GM04503 (cell line): Measurements from ENCODE around the gene CTIF.

ENCODE experiments used
- DNase-seq: peaks from one replicate; pipeline ENCODE4 v3.0.0-alpha.2; 2012; ENCODE audit warnings: low read depth

CTIF gene

DNA sequence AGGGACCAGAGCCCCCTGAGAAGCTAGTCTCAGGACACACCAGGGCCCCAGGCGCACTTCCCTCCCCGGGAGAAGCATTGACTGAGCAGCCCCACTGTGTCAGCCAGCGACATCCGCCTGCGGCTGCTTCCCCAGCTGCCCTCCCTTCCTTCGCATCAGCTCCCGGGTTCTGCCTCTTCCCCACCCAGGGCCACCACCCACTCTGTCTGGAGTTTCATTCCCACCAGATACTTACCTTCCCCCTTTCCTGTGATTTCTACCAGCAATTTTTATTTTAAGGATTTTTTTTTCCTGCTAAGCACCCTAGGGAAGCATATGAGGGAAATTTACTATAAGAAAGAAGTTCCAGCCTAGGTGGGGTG lies 312.7 kb downstream of the CTIF start:
- no peak for DNase-seq

DNA sequence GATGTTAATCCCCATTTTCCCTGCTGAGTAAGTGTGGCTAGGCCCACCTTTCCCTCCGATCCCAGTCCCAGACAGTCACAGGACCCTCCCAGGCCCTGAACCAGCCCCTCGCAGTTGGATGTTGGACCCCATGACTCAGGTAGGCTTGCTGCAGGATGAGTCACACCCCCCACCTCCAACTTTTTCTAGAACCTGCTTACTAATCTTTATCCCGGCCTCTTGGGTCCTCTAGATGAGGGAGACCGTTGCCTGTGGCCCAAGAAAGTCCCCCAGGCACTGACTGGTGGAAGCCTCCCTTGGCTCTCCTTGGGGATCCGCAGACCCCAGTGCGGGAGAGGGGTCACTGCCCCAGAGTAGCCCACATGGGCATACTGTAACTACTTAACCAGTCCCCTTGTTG lies 313.5 kb downstream of the CTIF start:
- DNase-seq = no peak

DNA sequence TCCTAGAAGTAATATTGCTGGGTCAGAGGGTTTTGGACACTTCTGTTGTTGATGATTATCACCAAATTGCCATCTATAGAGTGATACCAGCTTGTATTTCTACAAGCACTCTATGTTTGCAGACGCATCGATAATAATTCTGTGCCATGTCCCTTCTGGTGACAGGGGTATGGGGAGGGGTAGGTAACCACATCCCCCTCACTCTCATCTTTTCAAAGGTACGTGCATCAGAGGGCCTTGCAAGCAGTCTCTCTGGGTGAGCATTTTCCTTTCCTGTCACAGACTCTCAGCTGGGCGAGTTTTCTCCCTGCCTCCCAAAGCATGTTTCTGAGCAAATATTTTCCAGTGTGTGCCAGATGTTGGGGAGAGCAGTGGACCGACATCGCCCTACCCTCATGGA lies 314.0 kb downstream of the CTIF start:
- no peak for DNase-seq

DNA sequence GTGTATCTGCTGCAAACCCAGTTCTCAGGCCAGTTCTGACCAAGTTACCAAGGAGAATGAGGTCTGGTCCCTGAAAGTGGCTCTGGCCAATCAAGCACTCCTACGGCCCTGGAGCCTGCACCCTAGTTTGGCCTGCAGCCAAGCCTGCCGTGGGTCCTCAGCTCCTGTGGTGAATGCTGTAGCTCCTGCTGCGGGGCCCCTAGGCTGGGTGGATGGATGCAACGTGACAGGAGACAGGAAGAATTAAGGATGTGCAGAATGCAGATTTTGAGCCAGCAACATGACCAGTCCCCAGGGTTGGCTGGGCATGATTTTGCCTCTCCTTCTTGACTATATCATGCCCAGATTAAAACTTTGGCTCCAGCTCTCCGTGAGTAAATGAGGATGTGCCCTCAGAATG lies 314.8 kb downstream of the CTIF start:
- DNase-seq = no peak

DNA sequence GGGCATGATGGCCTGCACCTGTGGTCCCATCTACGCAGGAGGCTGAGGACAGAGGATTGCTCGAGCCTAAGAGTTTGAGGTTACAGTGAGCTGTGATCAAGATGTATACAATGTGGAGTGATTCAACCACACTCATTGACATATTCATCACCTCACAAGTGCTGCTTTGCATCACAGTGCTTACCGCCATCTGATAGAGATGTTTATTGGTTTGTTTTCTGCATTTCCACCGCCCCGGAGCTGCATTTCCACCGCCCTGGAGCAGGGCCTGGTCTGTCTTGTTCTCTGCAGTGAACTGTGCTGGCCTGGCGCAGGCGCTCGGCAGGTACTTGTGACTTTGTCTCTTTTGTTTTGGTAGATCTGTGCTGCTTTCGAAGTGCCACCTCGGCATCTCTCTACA lies 315.9 kb downstream of the CTIF start:
- DNase-seq = no peak

DNA sequence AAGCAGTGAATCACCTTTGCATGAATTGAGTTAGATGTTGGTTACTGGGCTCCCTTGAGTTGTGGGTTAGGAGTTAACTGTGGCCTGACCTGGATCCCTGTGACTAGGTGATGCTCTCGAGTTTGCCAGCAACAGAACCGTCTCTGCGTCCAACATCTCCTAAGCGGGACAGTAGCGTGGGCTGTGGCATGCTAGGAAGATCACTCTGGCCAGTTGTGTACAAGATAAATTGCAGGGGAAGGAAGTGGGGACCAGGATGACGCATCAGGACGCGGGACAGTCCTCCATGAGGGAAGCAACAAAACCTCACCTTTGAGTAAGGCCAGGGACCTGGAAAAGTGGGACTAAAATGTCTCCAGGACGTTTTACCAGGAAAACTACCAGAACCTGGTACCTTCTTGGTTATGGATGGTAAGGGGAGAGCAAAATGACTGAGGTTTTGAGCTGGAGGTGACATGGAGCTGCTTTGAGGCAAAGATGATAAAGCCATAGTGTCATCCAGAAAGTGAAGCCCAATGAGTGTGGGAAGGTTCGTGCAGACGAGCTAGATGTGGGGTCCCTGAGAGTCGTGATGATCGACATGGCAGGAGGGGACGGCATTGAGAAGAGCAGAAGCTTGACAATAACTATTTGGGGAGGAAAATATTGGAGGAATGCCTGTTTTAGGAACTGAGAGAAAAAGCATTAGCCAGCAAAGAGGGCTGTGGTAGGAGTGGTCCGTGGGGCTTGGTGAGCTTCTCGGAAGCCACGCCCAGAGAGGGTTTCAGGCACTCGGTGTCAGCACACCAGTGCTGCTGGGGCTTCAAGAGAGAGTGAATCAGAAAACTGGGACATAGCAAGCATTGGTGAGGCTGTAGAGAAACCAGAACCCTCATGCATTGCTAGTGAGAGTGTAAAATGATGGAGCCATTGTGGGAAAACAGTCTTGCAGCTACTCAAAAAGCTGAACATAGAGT lies 316.9 kb downstream of the CTIF start:
- DNase-seq = no peak

DNA sequence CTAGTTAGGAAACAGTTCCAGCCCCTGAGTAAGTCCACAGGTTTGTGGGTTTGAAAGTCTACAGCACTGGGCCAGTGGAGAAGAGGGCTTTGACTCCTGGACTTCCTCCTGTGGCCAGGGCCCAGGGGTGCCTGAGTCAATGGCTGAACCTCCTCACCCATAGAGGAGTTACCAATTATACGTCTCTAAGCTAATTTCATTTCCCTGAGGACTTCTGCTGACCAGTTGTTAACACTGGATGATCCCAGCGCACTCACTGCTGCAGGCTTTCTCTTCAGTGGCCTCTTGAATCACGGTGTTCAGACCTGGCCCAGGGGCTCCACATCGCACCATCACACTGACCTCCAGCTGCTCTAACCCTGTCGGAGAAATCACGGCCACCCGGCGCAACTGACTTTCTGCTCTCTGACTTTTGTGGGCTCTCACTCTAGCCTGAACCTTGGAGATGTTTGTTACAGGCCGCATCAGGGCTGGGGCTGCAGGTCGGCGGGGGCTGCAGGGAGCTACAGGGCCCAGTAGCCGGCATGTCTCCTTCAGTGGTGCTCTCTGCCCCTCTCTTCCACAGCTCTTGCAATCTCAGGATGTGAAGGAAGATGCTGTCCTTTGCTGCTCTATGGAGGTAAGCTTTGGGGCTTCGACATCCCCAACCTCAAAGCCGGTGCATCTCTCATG lies 318.3 kb downstream of the CTIF start:
- DNase-seq = no peak

DNA sequence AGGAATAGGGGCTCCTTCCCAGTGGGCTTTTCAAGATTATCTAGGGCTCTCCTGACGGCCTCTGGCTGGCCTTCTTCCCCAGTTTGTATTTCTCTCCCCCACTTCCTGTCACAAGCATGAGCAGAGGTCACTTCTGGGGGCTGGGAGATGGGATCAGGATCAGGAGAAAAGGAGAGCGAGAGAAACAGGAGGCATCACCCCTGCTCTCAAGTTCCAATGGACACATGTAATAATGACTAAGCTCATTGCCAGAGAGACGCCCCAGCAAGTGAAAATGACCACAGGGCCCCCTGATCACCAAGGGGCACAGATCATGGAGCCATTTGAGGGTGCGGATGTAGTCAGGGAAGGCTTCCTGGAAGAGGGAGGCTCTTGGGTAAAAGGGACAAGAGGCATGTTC lies 319.8 kb downstream of the CTIF start:
- no peak for DNase-seq

DNA sequence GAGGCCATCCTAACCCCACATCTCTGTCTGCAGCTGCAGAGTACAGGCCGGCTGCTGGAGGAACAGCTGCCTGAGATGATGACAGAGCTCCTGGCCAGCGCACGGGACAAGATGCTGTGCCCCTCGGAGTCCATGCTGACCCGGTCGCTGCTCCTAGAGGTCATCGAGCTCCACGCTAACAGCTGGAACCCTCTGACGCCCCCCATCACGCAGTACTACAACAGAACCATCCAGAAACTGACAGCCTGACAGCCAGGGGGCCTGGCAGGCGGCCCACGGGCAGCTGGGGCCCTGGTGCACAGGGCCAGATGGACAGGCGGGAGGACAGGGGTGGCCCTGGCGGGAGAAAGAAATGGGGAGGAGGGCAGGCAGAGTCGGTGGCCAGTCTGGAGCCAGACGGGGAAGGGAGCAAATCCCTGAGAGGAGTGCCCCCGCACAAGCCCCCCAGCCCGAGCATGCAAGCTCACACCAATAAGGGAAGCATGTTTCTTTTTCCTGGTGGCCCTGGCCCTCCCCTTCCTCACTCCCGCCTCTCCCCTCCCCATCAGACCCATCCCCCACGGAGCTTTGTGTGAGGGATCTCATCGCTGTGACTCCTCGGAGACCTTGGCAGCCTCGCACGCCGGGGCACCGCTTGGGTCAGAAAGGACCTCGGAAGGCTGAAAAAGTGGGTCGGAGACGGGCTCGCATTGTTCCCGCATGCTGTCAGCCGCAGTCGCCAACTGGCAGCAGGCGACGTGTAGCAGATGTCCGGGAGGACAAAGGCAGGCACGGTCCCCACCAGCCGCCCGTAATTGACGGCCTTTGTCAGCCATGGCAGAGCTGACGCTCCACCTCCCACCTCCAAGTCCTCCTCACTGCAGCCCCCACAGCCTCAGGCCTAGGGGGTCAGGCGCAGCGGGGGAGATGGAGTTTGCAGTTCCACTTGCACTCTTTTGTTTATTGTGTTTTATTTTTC lies 320.8 kb downstream of the CTIF start:
- no peak for DNase-seq

DNA sequence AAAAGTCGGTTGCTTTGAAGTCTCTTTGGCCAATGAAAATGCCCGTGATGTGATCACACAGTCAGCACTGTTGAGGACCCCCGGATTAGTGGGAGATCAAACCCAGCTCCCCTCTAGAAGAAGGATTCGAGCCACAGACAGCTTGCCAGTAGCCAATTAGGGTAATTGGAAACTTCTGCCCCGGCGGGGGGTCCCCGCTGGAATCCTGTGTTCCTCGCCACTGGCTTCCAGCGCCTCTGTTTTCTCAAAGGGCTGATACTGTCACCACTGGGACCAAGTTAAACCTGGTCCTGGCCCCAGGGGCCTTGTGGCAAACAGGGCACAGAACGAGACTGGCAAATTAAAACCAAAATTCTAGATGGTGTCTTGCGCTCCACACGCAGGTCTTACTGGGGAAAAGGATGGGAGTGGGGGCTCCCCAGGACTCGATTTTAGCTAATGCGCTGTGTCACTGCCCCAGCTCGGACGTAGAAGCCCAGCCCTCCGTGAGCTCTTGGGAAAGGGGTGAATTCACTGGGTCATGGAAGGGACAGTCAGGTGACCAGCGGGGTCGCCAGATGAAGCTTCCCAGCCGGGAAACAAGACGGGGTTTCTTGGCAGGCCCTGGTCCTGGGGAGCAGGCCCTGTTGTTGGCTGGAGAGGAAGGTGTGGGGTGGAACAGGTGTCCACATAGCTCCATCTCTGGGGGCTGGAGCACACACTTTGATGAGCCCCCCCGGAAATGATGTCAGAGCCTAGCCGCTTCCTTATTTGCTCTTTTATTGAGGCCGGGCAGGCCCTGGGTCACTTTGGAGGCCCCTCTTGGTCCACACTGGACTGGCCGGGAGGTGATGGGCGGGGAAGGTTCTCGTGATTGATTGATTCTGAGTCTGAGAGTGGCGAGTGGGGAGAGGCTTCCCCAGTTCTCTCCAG lies 321.7 kb downstream of the CTIF start:
- no peak for DNase-seq

DNA sequence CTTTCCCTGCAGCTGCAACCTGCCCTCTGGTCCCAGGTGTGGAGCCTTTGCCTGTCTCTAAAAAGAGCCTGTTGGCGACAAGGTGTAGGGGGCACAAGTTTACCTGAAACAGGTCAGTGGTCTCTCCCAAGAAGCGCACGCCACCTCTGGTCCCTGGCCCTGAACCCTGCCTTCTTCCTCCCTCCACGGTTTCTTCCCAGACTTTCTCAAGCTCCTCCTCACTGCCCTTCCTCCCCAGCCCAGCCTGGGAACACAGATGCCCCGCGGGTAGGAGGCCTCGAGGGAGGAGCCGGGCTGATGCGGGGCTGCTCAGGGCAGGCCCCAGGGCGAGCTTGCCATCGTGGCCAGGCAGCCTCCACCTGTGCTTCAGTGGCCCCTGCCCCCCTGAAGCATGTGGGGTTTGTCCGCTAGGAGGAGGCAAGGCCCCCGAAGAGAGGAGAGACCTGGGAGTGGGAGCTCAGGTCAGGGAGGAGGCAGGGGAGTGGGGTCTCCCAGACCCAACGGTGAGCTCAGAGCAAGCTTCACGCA lies 322.4 kb downstream of the CTIF start:
- DNase-seq = no peak

DNA sequence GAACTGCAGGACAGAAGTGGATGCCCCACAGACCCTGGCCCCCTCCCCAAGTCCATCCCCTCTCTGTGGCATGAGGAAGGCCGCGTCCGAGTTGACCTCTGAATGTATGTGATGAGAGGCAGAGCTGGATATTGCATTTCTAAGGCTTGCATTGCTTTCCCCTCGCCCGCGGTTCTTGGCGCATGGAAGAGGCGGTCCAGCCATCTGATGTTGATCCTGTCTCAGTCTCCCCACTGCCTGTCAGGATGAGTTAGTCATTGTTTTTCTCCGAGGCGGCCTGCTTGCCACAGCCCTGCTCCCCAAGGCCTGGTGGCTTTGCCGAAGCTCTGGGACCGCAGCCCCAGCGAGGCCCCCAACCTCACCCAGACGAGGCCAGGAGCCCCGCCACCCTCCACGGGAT lies 323.3 kb downstream of the CTIF start:
- no peak for DNase-seq

DNA sequence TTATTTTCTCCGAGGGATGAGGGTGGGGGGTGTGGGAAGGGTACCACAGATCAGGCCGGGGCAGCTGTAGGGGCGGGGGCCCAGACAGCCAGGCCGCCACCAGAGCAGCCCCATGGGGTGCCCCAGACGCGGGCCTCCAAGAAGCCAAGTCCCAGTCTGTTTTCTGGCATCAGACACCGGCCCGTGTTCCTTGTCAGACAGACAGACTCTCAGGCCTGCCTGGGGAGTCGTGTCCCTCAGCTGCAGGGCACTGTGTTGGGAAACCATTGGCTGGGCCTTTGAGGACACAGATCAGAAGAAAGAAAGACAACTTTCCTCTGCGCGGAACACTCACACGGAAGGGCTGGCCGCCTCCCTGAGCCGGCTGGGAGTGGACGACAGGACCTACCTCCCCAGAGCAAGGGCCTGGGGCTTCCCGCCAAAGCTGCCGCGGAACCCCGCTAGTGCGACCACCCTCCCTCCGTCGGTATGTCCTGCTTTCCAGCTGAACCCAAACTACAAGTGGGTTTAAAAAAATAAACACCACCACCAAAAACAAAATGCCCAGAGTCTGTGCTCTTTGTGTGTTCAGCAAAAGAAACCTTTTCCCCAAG lies 323.9 kb downstream of the CTIF start:
- no peak for DNase-seq

DNA sequence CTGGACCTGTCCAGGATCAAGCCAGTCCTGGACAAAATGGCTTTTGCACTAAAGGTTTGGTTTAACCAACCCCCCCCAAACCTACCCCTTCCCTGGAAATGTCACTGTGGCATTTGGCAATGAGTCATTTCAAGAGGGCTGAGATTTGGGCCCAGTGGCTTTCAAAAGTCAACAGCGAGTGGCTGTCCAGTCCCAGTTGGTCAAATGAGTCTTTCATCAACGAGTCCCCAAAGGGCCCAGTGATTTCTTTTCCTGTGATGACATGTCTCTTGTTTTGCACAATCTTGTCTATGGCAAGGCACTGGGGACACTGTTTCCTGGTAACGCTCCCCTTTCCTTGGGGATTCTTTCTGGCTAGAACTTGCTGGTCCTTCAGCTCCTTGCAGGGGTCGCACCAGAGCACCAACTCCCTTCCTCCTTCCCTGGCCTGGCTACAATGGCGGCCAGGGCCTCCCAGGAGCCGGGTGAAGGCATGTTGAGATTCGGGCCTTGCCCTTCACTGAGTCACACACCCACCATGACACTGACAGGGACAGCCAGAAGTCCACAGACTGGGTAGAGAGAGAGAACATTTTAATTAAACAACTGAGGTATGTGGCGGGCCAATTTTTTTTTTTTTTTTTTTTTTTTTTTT lies 324.7 kb downstream of the CTIF start:
- no peak for DNase-seq

DNA sequence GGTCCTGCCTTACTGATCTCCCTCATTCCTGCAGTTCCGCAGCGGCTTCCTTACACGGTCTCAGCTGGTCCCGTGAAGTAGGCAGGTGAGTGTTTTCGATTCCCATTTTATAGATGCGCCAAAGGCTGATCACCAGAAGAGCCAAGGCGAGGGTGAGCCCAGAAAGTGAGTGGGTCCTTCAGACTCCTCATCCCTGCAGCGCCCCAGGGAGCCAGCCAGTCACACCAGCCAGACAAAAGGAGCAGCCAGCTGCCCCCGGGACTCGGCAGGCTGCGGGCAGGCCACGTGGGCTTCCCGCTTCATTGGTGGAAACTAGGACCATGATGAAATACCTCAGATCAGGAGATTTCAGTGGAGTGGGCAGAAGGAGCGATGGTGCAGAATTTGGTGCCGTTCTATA lies 326.0 kb downstream of the CTIF start:
- DNase-seq = no peak

DNA sequence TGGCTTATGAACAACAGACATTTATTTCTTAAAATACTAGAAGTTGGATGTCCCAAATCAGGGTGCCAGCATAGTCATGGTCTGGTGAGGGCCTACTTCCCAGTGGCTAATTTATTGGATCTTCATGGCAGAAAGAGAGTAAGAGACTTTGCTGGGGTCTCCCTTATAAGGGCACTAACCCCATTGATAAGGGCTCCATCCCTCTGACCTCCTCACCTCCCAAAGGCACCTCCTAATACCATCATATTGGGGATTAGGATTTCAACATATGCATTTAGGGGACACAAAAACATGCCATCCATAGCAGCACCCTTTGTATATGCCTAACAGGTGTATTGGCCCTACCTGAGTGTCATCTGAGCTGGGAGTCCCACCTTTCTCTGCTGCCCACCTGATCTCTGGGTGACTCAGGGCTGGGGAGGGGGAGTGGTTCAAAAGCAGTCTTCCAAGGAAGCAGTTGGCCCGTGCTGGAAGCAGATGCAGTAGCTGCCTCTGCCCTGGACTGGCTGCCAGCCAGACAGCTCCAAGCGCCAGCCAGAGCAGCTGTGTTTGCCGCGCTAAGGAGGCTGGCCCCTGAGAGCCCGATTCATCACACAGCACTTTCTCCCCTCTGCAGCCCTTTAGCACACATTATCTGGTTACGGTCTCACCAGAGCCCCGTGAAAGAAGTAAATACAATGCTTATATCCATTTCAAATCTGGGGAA lies 327.4 kb downstream of the CTIF start:
- DNase-seq = no peak

DNA sequence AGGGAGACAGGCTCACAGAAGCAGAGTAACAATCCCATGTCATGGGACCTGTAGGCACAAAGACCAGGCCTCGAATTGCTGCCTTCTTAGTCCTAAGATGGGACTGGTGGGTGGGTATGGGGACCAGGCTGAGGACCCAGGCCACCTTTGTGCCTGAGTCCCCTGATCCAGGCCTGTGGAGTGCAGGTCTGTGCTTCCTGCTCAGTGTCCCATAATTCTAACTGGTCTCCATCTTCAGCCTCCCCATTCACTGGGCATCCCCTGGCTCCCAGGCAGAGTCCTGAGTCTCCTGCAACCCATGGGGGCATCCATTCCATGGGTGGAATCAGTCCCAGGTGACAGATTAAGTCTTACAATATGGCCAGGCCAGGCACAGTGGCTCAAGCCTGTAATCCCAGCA lies 328.0 kb downstream of the CTIF start:
- DNase-seq = no peak

DNA sequence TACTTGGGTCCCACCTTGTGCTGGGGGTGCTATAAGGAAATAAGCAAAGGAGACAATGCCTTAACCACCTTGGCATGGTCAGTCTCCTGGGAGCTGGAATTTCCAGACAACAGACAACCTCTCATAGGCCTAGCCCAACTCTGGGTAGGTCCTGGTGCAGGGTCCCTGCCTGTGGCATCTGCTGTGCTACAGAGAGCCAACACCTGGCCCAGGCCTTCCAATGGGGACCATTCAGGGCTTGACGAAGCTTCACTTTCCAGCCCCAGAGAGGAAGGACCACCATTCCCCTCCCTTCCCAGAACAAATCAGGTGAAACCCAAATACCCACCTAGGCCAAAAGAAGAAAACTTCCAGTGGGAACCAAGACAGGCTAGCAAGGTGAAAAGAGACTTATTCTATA lies 329.1 kb downstream of the CTIF start:
- DNase-seq = no peak
